Measurements from ENCODE around the gene GLP2R.

DNA sequence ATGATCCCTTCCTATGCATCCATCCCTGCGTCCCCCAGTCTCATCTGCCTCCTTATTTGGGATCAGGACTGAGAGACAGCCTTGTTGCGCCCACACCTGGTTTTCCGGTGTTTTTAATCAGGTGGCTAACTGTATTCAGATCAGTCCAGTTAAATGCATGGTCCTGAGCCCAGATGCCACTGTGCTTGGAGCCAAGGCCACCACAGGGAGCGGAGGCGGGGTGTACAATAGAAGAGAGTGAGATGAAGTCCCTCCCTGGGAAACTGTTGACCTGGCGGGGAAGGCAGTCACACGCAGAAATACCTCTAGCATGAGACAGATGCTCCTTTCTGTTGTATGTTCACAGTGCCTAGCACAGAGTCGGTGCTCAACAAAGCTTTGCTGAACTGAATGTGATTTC, 73.1 kb downstream of the GLP2R start:
- TF ChIP-seq, protein P1, sequence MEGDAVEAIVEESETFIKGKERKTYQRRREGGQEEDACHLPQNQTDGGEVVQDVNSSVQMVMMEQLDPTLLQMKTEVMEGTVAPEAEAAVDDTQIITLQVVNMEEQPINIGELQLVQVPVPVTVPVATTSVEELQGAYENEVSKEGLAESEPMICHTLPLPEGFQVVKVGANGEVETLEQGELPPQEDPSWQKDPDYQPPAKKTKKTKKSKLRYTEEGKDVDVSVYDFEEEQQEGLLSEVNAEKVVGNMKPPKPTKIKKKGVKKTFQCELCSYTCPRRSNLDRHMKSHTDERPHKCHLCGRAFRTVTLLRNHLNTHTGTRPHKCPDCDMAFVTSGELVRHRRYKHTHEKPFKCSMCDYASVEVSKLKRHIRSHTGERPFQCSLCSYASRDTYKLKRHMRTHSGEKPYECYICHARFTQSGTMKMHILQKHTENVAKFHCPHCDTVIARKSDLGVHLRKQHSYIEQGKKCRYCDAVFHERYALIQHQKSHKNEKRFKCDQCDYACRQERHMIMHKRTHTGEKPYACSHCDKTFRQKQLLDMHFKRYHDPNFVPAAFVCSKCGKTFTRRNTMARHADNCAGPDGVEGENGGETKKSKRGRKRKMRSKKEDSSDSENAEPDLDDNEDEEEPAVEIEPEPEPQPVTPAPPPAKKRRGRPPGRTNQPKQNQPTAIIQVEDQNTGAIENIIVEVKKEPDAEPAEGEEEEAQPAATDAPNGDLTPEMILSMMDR (conservative IDR thresholded peaks at IDR 0.05; ENCODE audit: low read length), result no peak
- TF ChIP-seq EZH2phosphoT487 (IDR thresholded peaks at IDR 0.05; ENCODE audit: borderline replicate concordance, low read depth, low read length), result no peak
